HG02852 (cell line): ENCODE data around the gene ANKMY1.
"Not testable (repeated sequence)": the region's sequence is repeated elsewhere in the genome, so short reads cannot be mapped to it uniquely, and the experiment has no call there.

ENCODE experiments used
- ATAC-seq: cut with Tn5 transposase; IDR thresholded peaks from one replicate; pipeline ENCODE4 v1.9.1; 2021; ENCODE audit warnings: mild to moderate bottlenecking, moderate library complexity; ENCODE audit not compliant: unreplicated experiment

Gene ANKMY1

DNA sequence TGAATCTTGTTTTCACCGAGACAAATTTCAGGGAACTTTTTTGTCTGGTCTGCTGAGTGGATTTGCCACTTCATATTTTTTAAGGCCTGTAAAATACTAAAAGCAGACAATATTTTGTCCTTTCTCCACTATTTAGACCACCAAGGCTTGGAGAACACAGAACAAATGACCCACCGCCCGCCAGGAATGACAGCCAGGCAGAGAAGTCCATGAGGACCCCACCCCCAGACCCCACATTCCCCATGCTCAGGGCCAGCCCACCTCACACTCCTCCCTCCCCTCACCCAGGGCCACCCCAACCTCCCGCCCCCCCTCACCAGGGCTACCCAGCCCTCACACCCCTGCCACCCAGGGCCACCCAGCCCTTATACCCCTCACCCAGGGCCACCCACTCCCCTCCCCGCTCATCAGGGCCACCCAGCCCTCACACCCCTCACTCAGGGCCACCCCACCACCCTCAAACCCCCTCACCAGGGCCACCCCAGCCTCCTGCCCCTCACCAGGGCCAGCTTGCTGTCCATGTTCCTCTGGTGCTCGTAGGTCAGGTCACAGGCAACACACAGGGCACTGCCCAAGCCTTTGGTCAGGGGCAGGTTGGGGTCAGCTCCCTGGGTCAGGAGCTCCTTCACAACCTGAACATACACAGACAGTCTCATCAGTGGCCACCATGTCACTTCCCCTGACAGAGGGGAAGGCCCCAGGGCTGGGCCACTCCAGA lies 50.6 kb downstream of the ANKMY1 start:
- no peak for ATAC-seq

DNA sequence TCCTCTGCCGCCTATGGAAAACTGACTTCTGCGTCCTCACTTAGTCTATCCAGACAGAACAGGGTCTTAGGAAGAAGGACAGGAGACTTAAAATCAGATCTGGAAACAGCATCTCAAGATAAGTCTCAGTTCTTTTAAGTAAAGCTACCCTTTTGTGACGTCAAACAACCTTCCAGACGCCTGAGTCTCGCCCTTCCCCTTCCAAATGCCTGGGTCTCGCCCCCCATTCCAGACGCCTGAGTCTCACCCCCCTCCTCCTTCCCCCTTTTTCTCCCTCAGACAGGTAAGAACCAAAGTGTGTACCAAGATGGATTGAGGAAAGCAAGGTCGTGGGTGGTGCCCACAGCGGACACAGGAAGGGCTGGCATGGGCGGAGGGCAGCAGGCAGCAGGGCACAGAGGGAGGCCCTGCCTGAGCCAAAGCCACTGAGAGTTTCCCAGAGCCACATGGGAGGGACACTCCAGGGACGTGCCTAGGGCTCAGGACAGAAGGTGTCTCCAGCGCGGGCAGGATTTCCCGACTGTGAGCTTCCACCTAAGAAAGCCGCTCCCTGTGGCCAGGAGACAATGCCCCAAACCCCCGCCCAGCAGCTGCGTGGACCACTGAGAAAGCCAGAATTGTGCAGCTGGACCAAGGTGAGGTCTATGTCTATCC lies 51.3 kb downstream of the ANKMY1 start:
- ATAC-seq: no peak

DNA sequence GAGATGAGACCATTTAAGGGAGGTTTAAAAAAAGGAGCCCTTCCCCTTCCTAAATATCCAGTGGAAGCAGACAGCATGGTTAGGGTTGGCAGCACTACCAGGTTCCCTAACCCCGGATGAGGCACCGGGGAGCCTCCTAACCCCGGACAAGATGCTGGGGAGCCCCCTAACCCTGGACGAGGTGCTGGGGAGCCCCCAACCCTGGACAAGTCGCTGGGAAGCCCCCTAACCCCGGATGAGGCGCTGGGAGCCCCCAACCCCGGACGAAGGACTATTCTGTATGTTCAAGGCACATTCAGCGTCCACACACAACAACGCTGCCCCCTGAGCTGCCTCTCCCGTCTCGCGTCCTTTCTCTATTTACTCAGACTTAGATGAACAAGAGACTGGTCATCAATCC lies 51.9 kb downstream of the ANKMY1 start:
- ATAC-seq: no peak

DNA sequence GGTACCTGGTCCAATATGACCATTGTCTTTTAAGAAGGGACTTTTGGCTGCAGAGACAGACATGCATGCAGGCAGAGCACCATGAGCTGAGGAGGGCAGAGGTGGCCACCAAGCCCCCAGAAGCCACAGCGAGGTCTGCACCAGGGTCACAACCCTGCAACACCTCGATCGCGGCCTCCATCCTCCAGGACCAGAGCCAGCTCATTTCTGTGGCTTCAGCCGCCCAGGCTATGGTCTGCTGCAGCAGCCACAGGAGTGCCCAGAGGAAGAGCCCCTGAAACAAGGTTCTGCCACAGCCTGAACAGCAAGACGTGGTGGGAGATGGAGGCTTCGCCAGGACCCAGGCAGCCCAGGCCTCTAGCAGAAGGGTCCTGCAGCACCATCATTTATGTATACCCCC lies 53.9 kb downstream of the ANKMY1 start:
- ATAC-seq: no peak

DNA sequence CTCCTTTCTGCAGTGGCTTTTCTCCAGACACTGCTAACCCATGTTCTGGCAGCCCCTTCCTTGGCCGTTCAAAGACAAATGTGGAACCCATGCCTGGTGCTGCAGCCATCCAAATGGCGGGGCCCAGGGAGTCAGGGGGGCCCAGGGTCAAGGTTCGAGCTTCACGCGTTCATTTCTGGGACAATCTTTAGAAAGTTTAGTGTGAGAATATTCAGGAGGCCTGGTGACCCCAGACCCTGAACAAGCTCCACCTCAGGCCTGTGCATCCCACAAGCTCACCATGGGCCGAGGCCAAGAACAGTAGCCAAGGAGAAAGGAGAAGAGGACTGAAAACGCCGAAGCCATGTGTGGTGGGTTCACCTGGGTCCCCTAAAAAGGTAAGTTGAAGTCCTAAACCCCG lies 54.4 kb downstream of the ANKMY1 start:
- ATAC-seq: no peak

DNA sequence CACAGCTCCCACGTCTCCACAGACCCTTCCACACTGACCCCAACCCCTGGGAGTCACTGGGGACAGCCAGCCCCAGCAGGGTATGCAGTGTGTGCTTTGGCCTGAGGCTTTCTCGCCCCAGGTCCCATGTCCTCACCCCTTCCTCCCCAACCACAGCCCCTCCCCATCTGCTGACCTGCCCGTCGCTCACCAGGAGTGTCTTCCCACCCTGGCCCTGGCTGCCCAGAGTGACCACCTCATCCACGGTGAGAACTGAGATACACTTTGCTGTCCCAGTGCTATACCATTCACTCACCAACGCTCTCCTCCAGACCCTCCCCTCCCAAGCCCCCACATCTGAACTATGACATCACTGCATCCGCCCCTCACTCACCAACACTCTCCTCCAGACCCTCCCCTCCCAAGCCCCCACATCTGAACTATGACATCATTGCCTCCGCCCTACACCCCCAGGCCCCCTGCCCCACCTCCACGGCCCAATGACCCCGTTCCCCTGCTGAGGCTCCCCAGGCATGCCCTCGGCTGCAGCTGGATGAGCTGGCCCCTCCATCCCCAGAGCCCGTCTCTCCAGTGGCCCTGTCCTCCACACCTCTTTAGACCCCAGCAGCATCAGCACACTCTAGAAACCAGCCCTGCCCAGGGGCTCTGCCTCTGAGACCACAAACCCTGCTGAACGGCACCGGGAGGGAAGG lies 55.2 kb downstream of the ANKMY1 start:
- no peak for ATAC-seq

DNA sequence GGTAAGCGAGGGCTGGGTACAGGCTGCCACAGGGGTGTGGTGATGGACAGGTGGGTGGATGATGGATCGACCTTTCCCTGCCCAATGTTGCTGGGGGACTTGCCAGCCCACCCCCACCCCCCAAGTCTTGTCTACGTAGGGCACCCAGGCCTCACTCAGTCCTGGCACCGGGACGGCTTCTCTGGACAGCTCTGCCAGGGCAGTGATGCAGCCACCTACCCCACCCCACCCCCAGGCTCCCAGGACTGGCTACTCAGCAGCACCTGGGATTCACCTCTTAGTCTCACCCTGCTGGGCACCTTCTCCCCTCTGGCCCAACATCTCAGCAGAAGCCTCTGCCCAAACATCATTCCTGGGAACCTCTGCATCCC lies 55.7 kb downstream of the ANKMY1 start:
- ATAC-seq: no peak

DNA sequence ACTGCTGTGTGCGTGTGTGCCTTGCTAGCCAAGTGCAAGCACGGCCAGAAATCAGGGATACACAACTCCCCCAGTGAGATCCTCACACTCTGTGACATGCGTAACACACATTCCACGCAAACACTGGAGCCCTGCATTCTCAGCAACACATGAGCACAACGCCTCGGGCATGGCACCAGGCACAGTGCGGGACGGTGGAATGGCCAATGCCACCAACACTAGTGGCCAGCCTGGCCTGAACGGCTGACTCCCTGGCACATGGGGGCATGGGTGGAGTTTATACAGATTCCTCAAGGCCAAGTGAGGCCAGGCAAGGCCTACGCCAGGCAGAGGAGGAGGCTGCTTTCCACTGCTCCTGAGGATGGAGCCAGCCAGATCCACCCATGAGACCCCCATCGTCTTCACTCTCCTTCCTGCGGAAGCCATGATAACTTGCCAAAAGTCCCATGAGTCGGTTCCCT lies 56.2 kb downstream of the ANKMY1 start:
- ATAC-seq: no peak

DNA sequence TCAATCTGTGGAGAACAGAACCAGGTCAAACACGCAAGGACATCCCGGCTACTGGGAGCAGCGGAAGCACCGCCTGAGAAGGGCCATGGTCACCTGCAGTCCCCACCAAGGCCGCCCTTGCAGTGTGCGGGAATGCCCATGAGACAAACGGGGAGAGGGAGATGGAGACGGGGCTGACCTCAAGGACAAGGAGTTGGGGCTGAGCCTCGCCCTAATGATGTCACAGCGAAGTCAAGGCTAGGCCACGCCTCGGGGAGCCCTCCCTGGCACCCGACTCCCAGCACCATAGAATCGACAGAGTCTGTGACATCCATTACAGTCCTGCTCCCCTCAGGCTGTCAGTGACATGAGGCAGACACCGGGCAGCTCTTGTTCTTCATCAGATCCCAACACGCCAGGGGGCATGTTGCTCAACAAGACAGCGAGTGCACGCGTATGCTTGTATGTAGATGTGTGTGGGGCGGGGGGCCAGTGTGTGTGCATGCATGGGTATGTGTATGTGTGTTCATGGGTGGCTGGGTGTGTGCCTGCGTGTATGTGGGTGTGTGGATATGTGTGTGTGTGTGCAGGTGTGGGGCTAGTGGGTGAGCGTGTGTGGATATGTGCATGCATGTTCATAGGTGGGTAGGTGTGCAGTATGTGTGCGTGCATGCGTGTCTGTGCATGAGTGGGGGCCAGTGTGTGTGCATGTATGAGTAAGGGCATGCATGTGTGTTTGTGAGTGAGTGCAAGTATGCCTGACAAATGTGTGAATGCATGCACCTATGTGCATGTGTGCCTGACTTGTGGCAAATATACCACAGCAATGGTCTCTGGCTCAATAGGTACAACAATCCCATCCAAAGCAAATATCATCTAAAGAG lies 57.0 kb downstream of the ANKMY1 start:
- ATAC-seq: no peak

DNA sequence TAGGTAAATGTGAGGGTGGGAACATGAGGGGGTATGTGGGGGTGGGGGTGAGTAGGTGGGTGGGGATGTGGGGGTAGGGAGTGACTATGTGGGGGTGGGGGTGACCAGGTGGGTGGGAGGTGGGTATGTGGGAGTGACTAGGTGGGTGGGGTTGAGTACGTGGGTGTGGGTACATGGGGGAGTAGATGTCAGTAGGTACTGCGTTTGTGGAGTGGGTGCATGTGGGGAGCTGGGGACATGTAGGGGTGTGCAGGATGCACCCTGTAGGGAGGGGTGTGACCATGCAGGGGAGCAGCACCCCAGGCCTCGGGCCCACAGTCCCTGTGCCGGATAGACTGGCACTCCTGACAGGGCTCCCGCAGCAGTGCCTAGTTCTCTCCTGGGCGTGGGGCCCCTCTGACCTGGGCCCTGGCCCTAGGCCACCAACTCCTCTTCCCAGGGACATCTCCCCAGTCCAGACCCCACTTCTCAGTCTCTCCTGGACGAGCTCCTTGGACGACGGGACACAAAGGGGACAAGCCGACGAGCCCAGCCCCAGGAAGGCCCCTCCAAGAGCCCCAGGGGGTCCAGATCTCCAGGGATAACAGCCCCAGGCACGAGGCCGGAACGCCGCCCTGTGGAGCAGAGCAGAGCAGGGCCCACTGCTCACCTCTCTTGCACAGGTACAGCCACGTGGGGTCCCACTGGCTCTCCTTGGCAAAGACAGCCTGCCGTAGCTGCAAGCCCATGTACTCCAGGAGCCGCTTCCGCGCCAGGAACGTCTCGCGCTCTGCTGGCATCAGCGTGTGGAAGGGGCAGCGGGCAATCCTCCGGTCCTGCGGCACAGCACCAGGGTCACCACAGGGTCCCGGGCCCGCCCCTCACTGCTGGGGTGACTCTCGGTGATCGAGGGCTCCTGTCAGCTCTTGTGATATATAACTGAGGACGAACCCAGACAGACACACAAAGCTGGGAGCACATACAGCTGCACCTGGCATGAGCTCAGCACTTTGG lies 58.2 kb downstream of the ANKMY1 start:
- ATAC-seq: no peak

DNA sequence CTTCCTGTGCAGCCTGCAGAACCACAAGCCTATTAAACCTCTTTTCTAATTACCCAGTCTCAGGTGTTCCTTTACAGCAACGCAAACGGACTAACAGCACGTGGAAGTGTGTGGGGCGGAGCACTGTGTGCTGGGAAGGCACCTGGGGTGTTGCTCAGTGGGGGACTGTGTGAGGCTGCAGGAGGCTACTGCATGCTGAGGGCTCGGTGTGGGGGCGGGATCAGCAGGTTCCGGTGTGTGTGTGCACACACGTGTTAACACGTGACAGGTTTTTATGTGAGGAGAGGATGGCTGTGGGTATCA lies 58.9 kb downstream of the ANKMY1 start:
- no peak for ATAC-seq

DNA sequence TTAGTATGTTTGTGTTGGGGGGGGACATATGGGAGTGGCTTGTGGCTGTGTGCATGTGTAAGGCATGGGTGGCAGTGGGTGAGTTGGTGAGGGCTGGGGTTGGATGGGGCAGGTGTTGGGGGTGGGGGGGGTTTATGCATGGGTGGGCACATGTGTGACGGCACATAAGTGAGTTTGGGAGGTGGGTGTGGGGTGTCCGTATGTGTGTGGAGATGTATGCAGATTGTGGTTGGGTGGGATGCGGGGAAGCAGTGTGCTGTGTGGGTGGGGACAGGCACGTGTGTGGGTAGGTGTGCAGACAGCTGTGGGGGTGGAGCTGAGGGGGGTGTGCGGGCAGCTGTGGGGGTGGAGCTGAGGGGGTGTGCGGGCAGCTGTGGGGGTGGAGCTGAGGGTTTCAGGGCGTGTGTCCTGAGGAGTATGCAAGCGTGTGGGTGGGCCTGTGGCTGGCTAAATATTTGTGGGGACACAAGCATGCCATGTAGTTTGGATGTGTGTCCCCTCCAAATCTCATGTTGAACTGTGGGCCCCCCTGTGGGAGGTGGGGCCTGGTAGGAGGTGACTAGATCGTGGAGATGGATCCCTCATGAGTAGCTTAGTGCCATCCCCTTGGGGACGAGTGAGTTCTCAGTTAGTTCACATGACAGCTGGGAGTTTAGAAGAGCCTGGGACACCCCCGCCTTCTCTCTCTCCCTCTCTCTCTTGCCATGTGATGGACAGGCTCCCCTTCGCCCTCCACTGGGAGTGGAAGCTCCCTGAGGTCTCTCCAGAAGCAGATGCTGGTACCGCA lies 59.4 kb downstream of the ANKMY1 start:
- ATAC-seq: no peak

DNA sequence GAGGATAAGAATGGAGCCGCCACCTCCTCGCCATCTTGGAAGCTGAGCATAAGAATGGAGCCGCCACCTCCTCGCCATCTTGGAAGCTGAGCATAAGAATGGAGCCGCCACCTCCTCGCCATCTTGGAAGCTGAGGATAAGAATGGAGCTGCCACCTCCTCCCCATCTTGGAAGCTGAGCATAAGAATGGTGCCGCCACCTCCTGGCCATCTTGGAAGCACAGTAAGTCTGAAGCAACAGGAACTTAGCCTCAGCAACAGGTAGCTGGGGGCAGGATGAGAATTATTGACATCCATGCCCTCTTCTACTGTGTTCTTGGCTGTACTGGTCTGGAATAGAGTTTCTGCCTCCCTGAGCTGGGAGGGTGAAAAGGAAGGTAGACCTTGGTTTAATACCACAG lies 60.7 kb downstream of the ANKMY1 start:
- not testable (repeated sequence) for ATAC-seq

DNA sequence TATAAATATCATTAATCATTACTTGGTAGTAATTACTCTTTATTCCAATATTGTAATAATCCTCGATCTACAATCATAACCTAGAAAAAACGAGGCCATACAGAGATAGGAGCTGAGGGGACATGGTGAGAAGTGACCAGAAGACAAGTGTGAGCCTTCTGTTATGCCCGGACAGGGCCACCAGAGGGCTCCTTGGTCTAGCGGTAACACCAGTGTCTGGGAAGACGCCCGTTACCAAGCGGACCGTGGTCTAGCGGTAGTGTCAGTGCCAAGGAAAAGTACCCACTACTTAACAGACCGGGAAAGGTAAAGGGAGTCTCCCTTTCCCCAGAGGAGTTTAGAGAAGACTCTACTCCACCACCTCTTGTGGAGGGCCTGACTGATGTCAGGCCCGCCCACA lies 62.8 kb downstream of the ANKMY1 start:
- ATAC-seq: not testable (repeated sequence)

DNA sequence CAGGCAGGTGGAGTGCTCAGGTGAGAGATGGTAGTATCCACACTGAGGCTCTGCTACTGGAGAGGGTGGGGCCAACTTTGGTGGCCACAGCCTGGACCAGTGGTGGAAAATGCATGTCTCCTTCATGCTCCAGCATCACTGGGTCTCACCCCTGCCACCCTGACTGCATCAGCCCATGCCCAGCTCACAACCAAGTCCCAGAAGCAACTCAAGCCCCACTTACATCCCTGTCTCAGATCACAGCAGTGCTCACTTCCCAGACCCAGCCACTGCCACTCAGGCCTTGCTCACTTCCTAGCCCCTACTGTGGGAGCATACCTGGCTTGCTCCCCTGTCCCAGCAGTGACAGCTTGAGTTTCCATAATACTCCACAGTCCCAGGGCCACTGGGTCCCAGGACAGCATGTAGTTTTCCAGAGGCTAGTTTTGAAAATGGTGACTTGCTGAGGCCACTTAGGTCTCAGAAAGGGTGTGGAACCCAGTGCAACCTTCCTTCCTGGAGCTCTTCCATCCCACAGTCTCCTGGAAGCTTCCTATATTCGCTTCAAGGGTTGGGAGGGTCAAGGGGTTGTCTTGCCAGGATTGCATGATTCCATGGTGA lies 63.5 kb downstream of the ANKMY1 start:
- ATAC-seq: no peak

DNA sequence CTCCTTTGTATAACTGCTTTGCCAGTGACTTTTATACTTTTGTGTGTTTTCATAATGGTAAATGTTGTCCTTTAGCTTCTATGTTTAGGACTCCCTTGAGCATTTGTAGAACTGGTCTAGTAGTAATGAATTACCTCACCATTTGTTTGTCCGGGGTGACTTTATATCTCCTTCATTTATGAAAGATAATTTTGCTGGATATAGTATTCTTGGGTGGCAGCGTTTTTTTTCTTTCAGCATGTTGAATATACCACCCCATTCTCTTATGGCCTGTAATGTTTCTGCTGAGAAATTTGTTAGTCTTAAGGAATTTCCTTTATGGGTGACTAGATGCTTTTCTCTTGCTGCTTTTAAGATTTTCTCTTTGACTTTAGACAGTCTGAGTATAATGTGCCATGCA lies 66.3 kb downstream of the ANKMY1 start:
- ATAC-seq: no peak

DNA sequence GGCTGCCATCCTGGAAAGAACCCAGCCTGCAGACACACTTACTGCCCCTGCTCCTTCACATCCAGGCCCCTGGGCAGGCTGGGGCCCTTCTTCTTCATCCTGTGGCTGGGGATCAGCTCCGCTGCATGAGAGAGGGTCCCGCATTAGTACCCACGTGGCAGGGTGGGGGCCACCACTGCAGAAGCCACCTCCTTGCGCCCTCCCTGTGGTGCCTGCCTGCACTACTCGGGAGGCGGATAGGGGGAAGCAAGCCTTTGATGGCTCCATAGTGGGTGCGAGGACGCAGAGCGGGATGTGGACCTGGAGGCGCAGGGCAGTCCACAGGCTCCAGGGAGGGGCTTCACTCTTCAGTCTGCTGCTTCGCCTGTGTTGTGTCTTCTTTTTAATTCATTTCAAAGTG lies 75.6 kb downstream of the ANKMY1 start:
- ATAC-seq: no peak

DNA sequence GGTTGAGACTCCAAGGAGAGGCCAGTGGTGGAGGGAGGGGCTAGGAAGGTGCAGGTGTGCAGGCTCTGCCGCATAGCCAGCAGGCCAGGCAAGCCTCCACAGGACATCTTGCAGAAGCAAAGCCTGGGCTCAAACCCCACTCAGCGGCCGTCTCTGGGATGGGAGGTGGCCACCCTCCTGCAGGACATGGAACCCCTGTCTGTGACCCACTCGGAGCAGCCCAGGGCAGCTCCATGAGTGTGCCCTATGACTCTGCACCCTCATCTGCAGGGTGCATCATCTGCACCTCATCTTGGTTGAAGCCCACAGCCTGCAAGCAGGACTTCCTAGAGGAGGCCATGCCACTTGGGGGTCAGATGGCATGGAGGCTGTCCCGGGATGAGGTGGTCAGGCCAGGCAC lies 76.1 kb downstream of the ANKMY1 start:
- no peak for ATAC-seq
